Fibroblast of skin of left biceps (primary cell): Measurements from ENCODE around the gene TRMT10A.
"Not testable (repeated sequence)": the region's sequence is repeated elsewhere in the genome, so short reads cannot be mapped to it uniquely, and the experiment has no call there.

Experiments used
- DNase-seq, 2 experiments: peaks; one replicate each; pipeline ENCODE4 v3.0.0-alpha.2; 2013; ENCODE audit warnings: low read depth in 2 of 2

Gene TRMT10A

DNA sequence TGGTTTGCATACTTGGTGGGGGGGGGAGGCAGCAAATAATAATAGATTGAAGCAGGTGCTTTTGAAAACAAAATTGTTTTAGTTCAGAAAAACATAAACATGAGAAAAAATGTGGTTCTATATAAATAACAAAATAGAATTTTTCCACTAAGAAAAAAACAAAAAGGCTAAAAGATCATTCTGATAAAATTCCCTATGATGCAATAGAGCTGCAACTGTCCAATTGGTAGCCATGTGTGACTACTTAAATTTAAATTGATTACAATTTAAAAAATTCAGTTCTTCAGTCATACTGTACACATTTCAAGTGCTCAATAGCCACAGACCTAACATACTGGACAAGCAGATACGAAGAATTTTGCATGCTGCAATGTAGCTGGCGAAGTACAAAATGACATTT lies 11.0 kb downstream of the TRMT10A start:
- no peak for DNase-seq

DNA sequence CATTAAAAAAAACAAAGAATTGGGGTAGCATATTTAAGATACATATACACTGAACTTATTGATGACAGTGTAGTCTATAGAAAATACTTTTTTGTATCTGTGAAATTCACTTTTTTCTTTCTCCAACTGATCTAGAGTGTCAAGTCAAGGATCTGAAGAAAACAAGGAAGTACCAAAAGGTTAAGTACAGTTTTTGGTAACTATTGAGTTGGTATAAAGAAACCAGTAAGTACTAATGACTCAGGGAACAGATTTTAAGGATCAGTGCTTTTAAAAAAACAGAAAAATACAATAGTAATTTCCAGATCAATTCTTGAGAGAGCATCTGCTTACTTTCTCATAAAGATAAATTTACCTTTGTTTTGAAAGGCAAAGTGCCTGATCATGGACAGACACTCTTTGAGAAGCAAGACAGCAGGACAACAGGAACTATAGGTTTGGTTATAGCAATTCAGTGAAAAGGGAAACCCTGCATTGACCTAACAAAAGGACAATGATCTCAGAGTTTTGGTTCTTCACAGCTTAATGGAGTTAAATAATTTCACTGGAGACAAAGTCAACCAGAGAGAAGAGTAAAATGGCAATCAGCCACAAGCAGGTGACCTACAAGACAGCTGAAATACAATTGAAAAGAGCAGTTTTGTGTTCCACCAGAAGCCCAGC lies 23.4 kb downstream of the TRMT10A start:
- no peak for DNase-seq

DNA sequence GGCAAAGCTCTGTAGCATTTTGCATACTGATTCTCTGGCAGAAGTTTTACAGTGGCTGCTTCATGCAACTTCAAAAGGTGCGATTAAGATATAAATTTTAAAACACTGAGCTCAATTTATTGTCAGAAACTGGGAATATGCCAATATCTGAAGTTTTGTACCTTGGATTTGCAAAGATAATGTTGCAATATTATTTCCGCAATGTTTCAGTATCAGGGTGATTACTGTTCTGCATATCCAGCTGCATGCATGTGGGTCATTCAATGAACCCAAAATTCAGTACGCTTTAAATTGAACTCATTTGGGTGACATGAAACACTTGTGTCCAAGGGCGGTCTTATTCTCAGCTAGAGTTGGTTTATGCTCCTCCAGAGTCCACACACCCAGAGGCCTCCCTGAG lies 26.2 kb downstream of the TRMT10A start:
- DNase-seq, result no peak

DNA sequence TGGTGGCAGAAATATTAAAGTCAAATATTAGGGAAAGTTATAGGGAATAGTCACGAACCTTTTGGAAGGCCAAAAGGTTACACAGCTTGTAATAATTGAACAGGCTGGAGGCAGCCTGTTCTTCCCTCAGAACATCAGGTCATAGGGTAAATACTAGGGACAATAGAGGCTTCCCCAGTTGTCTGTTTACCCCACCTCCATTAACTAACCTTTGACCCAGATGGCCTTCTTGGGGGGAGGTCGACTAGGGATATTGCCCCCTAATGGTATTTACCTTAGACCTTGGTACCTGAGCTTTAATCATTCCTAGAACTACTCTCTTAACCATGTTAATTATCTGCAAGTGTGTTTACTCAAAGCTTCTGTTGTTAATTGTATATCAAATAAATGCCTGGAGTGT lies 27.0 kb downstream of the TRMT10A start:
- no peak for DNase-seq

DNA sequence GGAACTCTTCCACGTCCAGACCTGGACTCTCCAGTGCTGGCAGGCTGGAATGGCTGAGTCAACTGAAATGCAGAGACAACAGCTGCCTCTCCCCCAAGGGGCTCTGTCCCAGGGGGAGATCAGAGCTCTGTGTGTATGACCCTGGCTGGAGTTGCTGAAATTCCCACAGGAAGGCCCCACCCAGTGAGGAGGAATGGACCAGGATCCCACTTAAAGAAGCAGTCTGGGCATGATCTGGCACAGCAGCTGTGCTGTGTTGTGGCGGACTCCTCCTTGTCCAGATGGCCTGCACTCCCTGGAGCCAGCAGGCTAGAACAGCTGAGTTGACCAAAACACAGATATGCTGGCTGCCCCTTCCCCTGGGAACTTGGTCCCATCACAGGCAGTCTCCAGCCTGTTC lies 27.6 kb downstream of the TRMT10A start:
- DNase-seq, result no peak

DNA sequence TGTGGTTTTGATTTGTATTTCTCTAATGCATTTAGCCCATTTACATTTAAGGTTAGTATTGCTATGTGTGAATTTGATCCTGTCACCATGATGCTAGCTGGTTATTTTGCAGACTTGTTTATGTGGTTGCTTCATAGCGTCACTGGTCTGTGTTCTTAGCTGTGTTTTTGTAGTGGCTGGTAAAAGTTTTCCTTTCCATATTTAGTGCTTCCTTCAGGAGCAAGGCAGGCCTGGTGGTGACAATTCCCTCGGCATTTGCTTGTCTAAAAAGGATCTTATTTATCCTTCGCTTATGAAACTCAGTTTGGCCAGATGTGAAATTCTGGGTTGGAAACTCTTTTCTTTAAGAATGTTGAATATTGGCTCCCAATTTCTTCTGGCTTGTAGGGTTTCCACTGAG lies 29.1 kb downstream of the TRMT10A start:
- DNase-seq, result not testable (repeated sequence)

DNA sequence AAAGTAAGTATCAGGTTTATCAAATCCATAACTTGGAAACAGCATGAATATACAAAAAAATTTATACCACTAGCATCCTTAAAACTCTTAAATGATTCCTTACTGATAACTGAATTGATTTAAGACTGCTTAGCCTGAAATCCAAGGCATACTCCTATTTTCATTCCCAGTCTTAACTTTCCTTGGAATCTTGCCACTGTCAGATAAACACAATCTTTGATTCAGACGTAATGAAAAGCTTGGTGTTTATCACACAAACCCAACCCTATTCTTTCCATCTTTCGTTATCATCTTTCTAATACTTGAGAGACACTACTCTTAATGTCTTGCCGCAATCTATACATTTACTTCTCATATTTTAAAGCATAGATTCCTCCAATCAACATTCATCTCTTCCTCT lies 33.9 kb downstream of the TRMT10A start:
- DNase-seq, result no peak

DNA sequence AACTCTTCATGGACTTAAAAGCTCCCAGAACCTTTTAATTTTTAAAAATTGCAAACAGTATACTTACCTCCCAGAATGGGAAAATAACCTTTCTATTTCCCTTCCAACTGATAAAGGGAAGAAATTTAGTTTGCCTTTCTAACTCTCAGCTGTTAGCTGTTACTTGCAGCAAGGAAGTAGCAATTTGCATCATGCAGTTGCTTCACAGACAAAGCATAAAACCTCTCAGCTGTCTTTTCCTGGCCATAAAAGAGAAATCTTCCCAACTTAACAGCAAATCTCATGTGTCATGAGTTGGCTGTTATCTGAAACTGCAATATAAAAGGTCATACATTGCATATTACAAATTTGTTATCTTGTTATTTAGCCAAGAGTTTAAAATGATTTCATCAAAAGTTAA lies 34.6 kb downstream of the TRMT10A start:
- DNase-seq, result no peak

DNA sequence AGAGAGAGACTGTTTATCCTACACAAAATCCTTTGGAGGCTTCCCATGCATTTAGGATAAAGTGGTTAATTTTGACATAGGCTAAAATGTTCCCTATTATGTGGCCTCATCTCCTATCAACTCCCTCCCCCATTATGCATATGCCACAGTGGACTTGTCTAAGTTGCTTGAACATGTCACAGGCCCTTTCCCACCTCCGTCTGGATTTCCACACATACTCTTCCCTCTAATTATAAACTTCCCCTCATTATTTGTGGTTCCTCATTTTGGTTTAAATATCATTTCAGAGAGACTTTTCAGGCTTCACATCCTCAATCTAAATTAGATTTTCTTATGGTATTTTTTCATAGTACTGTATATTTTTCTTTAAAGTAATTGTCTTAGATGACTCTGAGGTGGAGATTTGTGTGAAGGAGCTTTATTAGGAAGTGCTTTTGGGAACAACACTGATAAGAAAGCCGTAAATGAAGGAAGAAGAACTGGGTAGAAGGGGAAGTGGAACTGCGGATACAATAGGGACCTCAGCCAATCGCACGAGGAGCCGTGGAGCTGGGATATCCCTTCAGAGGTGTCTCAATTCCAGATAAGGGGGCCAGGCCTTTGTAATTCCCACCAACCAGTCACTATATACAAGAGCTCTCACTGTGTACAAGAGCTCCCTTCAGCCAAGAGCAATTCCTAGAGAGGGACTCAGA lies 45.1 kb downstream of the TRMT10A start:
- DNase-seq, result no peak

DNA sequence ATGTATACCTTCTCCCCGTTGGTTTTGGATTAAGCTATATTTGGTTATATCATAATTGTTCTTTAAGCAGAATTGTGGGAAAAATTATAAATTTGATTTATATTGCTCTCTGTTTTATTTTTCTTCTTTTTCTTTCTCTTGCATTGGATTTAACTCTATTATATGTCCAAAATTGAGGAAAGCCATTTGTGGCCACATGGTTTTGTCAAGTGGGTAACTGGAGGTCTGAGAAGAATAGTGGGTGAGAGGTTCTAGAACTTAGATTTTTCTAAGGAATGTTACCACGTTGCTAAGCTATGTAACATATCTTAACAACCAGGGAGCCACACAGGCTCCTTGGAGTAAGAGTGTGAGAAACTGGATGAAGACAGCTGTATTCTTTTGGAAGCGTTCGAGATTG lies 53.1 kb downstream of the TRMT10A start, which contains the start of gene C4orf17:
Gene C4orf17 (plus strand): TSS at position 301 of the 400 bp plus-strand sequence. CDS start 2,061 bp downstream, outside the sequence.
- no peak for DNase-seq

DNA sequence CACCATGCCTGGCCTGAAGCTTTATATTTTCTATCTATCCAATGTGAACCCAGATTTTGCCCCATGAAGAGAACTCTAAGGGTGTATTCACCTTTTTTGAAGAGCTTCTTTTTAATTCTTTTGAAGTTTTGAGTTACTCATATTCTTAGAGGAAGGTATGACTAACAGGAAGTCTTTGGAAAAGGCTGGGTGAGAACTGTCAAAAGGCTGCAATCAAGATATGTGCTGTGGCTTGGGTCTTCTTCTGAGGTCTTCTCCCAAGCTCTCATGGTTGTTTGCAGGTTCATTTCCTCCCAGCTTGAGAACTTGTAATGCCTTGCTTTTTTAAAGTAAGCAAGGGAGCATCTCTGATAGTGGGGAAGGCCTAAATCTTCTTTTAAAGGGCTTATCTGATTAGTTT lies 56.1 kb downstream of the TRMT10A start:
- DNase-seq, result no peak

DNA sequence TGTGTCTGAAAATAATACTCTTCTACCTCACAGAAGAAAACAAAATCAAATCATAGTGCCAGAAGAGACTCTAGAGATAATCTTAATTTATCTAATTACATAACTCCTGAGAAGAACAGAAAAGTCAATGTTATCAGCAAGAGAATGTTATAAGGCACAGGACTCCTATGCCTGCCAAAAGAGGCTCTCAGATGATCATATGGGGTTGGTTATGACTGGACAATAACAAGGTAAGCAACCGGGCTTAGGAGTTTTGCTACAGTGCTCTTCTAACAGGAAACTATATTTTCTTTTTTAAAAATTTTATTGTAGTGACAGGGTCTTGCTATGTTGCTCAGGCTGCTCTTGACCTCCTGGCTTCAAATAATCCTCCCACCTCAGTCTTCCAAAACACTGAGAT lies 56.5 kb downstream of the TRMT10A start:
- DNase-seq, result no peak

DNA sequence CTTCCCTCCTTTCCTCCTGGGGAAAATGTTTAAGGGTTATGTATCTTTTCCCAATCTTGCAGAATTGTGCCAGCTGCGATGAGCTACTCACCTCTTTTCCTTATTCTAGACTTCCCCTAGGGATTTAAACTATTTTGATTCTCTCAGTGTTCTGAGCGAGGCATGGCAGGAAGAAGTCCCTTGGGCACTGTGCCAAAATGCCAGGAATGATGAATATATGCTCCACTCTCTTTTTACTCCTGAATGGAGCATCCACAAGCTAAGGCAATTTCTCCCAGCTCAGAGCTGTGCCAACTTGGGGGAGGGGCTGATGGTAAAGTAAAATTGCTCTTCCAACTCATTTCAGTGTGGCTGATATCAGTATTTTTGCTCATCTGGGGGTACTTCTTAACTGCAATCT lies 57.1 kb downstream of the TRMT10A start:
- no peak for DNase-seq

DNA sequence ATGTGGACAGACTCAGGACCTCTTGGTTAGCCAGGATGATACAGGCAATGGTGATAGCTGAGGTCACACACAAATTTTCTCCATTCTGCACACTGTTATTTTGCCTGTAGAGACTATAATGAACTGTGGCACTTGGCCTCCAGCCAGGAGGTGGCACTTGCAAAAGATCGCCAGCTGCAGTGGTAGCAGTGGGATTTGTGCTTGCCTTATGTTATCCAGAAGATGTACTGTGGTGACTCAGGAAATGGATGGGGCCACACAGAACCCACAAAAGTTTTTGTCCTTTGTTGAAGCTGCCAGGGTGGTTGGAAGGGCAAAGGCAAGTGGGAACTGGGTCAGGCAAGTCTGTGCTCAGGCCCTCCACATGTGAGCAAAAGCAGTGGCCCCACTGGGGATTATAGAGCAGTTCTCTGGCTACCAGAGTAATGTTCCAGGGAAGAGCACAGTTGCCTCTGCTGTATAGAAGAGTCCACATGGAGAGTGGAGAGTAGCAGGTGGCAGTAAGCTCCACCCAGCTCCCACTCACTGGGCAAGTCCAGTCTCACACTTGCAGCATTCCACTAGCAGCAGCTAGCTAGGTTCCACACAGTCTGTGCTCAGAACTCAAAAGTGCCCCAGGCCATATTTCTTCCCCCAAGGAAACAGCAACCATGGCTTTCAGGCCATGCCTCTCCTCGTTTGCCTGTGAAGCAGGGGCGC lies 58.9 kb downstream of the TRMT10A start:
- DNase-seq, result no peak
